ENCODE data around the gene DMD. TPM values are rescaled to one million over a fixed set of nuclear protein-coding genes. Genes with fewer than 3 reads are reported as not detected.

Gene DMD
- polyA plus RNA-seq, 1 donor from 2014 or later: 21.6 TPM

DNA sequence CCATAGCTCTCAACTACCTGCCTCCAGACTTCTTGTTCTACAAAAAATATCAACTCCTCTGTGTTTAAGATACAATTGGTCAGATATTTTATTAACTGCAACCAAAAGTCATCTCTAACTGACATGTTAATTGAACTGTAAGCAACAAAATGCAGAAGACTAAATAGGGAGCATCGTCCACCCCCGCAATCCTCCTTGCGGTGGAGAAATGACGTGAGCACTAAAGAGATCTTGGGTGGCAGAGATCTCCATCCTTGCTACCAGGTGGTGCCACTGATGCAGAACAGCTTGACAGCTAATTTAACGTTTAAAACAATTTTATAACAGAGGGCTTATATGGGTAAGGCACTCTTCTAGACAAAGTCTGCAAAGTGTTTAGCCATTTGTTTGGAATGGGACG is 1975.1 kb downstream of the DMD start:
- Histone ChIP-seq H3K9me2 (ENCODE audit: insufficient read depth, low read length) (no peaks in the 10 kb centered on the region), H3K9ac (ENCODE audit: low read length) (no peak overlapping the region), H3K4me3 (ENCODE audit: low read length) (no peak overlapping the region), H3K4me2 (ENCODE audit: low read length) (no peak overlapping the region), H3K27ac (ENCODE audit: low read length) (no peak overlapping the region), H3F3A (ENCODE audit: insufficient read depth, low read length, poor library complexity, severe bottlenecking) (no peaks in the 10 kb centered on the region), H2AFZ (ENCODE audit: low read depth, low read length) (no peak overlapping the region), H3K36me3 (ENCODE audit: insufficient read depth, low read length) (no peaks in the 10 kb centered on the region), H3K27me3 (ENCODE audit: insufficient read depth, low read depth, low read length) (no peaks in the 10 kb centered on the region), H4K20me1 (ENCODE audit: insufficient read depth) (no peaks in the 10 kb centered on the region), H3K79me2 (replicated peaks; ENCODE audit: insufficient read depth, low read length) (no peaks in the 10 kb centered on the region), H3K9me3 (ENCODE audit: low read length) (no peaks in the 10 kb centered on the region)
- TF ChIP-seq SMC3 (conservative IDR thresholded peaks at IDR 0.05; ENCODE audit: poor library complexity) (no peak), TAF1 (IDR thresholded peaks at IDR 0.05; ENCODE audit: low read depth) (no peak), RAD21 (conservative IDR thresholded peaks at IDR 0.05) (no peak), EZH2 (IDR thresholded peaks at IDR 0.05; ENCODE audit: borderline replicate concordance, insufficient read depth, low read length, poor library complexity, severe bottlenecking) (no peak), POLR2AphosphoS5 (IDR thresholded peaks at IDR 0.05) (no peak), EP300 (conservative IDR thresholded peaks at IDR 0.05; ENCODE audit: poor library complexity, severe bottlenecking) (no peak), MXI1 (conservative IDR thresholded peaks at IDR 0.05; ENCODE audit: poor library complexity, severe bottlenecking) (no peak)
- TF ChIP-seq, protein P1, sequence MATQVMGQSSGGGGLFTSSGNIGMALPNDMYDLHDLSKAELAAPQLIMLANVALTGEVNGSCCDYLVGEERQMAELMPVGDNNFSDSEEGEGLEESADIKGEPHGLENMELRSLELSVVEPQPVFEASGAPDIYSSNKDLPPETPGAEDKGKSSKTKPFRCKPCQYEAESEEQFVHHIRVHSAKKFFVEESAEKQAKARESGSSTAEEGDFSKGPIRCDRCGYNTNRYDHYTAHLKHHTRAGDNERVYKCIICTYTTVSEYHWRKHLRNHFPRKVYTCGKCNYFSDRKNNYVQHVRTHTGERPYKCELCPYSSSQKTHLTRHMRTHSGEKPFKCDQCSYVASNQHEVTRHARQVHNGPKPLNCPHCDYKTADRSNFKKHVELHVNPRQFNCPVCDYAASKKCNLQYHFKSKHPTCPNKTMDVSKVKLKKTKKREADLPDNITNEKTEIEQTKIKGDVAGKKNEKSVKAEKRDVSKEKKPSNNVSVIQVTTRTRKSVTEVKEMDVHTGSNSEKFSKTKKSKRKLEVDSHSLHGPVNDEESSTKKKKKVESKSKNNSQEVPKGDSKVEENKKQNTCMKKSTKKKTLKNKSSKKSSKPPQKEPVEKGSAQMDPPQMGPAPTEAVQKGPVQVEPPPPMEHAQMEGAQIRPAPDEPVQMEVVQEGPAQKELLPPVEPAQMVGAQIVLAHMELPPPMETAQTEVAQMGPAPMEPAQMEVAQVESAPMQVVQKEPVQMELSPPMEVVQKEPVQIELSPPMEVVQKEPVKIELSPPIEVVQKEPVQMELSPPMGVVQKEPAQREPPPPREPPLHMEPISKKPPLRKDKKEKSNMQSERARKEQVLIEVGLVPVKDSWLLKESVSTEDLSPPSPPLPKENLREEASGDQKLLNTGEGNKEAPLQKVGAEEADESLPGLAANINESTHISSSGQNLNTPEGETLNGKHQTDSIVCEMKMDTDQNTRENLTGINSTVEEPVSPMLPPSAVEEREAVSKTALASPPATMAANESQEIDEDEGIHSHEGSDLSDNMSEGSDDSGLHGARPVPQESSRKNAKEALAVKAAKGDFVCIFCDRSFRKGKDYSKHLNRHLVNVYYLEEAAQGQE (IDR thresholded peaks at IDR 0.05; ENCODE audit: borderline replicate concordance): no peak
- TF ChIP-seq, protein P2, sequence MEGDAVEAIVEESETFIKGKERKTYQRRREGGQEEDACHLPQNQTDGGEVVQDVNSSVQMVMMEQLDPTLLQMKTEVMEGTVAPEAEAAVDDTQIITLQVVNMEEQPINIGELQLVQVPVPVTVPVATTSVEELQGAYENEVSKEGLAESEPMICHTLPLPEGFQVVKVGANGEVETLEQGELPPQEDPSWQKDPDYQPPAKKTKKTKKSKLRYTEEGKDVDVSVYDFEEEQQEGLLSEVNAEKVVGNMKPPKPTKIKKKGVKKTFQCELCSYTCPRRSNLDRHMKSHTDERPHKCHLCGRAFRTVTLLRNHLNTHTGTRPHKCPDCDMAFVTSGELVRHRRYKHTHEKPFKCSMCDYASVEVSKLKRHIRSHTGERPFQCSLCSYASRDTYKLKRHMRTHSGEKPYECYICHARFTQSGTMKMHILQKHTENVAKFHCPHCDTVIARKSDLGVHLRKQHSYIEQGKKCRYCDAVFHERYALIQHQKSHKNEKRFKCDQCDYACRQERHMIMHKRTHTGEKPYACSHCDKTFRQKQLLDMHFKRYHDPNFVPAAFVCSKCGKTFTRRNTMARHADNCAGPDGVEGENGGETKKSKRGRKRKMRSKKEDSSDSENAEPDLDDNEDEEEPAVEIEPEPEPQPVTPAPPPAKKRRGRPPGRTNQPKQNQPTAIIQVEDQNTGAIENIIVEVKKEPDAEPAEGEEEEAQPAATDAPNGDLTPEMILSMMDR (IDR thresholded peaks at IDR 0.05; ENCODE audit: poor library complexity, severe bottlenecking): no peak

DNA sequence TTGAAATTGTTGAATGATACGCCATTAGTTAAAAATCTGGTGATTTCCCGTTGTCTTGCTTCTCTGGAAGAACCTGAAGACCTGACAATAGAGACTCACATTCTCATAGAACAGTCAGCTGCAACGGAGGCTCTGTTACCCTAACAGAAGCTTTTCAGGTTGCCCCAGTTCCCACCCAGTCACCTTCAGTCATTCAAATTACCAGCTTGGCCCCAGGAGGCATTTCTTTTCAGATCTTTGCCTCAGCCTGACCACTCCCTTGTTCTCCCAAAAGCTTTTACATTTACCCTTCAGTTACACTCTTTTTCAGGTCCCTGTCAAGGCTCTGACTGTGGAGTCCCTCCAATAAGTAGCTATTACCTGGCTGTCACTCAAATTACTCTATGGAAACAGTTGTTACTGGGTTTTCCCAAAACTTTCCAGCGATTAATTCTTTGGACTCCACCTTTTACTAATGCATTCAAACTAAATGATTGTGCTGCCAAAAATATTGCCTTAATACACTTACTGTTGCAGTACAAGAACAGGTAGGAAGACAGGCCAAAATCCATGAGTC is 1977.3 kb downstream of the DMD start:
- Histone ChIP-seq H4K20me1 (ENCODE audit: insufficient read depth) (no peaks in the 10 kb centered on the region), H3K79me2 (replicated peaks; ENCODE audit: insufficient read depth, low read length) (no peaks in the 10 kb centered on the region), H2AFZ (ENCODE audit: low read depth, low read length) (no peak overlapping the region), H3K9me3 (ENCODE audit: low read length) (no peaks in the 10 kb centered on the region), H3K27ac (ENCODE audit: low read length) (no peak overlapping the region), H3K9me2 (ENCODE audit: insufficient read depth, low read length) (no peaks in the 10 kb centered on the region), H3K36me3 (ENCODE audit: insufficient read depth, low read length) (no peaks in the 10 kb centered on the region), H3K9ac (ENCODE audit: low read length) (no peak overlapping the region), H3F3A (ENCODE audit: insufficient read depth, low read length, poor library complexity, severe bottlenecking) (no peaks in the 10 kb centered on the region), H3K4me3 (ENCODE audit: low read length) (no peak overlapping the region), H3K4me2 (ENCODE audit: low read length) (no peak overlapping the region), H3K27me3 (ENCODE audit: insufficient read depth, low read depth, low read length) (no peaks in the 10 kb centered on the region)
- TF ChIP-seq, protein P1 (IDR thresholded peaks at IDR 0.05; ENCODE audit: borderline replicate concordance): no peak
- TF ChIP-seq SMC3 (conservative IDR thresholded peaks at IDR 0.05; ENCODE audit: poor library complexity) (no peak), MXI1 (conservative IDR thresholded peaks at IDR 0.05; ENCODE audit: poor library complexity, severe bottlenecking) (no peak), TAF1 (IDR thresholded peaks at IDR 0.05; ENCODE audit: low read depth) (no peak), EZH2 (IDR thresholded peaks at IDR 0.05; ENCODE audit: borderline replicate concordance, insufficient read depth, low read length, poor library complexity, severe bottlenecking) (no peak), EP300 (conservative IDR thresholded peaks at IDR 0.05; ENCODE audit: poor library complexity, severe bottlenecking) (no peak), POLR2AphosphoS5 (IDR thresholded peaks at IDR 0.05) (no peak), RAD21 (conservative IDR thresholded peaks at IDR 0.05) (no peak)
- TF ChIP-seq, protein P2 (IDR thresholded peaks at IDR 0.05; ENCODE audit: poor library complexity, severe bottlenecking): no peak
